PFSK-1 (cell line): ENCODE measurements around the gene C9orf50.

Source experiments
- POLR2AphosphoS5 ChIP-seq: IDR thresholded peaks from 2 replicates; pipeline ENCODE4 v1.6.1; 2012; ENCODE audit warnings: low read depth, mild to moderate bottlenecking, control low read depth, low read length, moderate library complexity
- REST ChIP-seq, 2 experiments: IDR thresholded peaks; 2 replicates each; pipeline versions ENCODE4 v1.6.1 to v1.8.0; 2011 to 2012; ENCODE audit warnings: low read depth in 2 of 2, low read length in 2 of 2, control low read depth in 1 of 2, inconsistent platforms in 1 of 2, mild to moderate bottlenecking in 1 of 2, moderate library complexity in 1 of 2; ENCODE audit not compliant: insufficient read depth in 1 of 2
- TAF1 ChIP-seq: IDR thresholded peaks from 2 replicates; pipeline ENCODE4 v1.6.1; 2012; ENCODE audit warnings: low read length, control low read depth, borderline replicate concordance; ENCODE audit not compliant: insufficient read depth

DNA sequence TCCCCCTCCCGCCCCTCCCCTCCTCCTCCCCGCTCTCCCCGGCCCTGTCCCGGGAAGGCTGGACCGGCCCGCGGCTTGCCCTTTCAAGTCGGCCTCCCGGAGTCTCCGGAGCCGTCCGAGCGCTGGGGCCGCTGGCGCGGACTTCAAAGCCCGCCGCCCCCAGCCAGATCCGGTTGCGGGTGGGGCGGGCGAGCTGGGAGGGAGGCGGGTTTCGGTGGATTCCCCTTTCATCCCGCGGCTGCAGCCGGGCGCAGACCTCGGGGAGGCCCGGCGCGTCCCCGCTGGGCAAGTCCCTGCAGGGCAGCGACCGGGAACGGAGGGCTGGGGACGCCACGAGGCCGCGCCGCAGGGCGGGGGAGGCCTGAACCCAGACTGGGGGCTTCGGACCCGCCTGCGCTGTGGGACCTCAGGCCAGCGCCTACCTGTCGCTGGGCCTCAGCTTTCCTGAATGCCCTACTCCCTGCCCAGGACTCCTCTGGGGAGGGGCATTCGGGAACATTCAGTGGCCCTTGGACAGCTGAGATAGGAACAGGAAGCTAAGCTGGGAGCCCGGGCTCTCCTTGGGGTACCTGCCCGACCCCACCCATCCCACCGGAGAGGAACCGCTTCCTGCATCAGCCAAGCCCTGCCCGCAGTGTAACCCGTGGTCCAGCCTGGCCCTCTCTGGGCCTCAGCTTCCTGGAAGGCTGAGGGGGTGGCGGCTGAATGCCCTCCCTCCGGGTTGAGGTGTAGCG is 23.4 kb downstream of the C9orf50 start:
- TF ChIP-seq REST (IDR thresholded peaks at IDR 0.05; ENCODE audit: insufficient read depth in 1 of 2, low read depth in 2 of 2, low read length in 2 of 2): no peak
- no peak for TF ChIP-seq POLR2AphosphoS5
- no peak for TF ChIP-seq TAF1
